SK-N-SH (cell line): ENCODE results near the gene NEGR1. TPM values are rescaled to one million over a fixed set of nuclear protein-coding genes. Genes with fewer than 3 reads are reported as not detected.

Experiments used
- CTCF ChIA-PET: fragments of 300-600, 350-600 bp; formaldehyde crosslinking; extraction: SDS; loops from one replicate; lab custom pipeline; 2021; lab: Yijun Ruan, JAX
- POLR2A ChIA-PET: fragments of 350-600 bp; sonication (Branson Sonifier 250); formaldehyde crosslinking; extraction: SDS; loops from one replicate; lab custom pipeline; 2020; ENCODE audit warnings: antibody characterized with exemption, inconsistent platforms; lab: Yijun Ruan, JAX
- DNase-seq: peaks from one replicate; pipeline ENCODE4 v3.0.0; 2012
- H2AFZ ChIP-seq: fragments of 200-600 bp; sonication (generic); 2 replicates; pipeline ENCODE4 v1.8.1; 2016; ENCODE audit warnings: antibody characterized with exemption, mild to moderate bottlenecking, low read depth
- H3F3A ChIP-seq: fragments of 200-600 bp; sonication (generic); replicated peaks from 2 replicates; pipeline ENCODE3; 2016; ENCODE audit warnings: antibody characterized with exemption, mild to moderate bottlenecking; ENCODE audit not compliant: insufficient read depth
- H3K27ac ChIP-seq, 2 experiments: fragments of 200-500 bp in 1 of 2; fragments of 200-600 bp in 1 of 2; sonication (Bioruptor generic) in 1 of 2; sonication (generic), shearing (Covaris generic) in 1 of 2; 2 replicates each; pipeline versions ENCODE4 v1.5.1 to v1.6.1; 2014 to 2016; ENCODE audit warnings: low read depth in 2 of 2, inconsistent platforms in 1 of 2, low read length in 1 of 2, mild to moderate bottlenecking in 1 of 2, mixed read lengths in 1 of 2
- H3K27me3 ChIP-seq: fragments of 200-600 bp; sonication (generic), shearing (Covaris generic); 2 replicates; pipeline ENCODE4 v1.6.1; 2016; ENCODE audit warnings: mixed run types; ENCODE audit not compliant: insufficient read depth
- H3K36me3 ChIP-seq, 2 experiments: fragments of 200-500 bp in 1 of 2; fragments of 200-600 bp in 1 of 2; sonication (Bioruptor generic) in 1 of 2; sonication (generic) in 1 of 2; replicated peaks in 1 of 2; 2 replicates each; pipeline versions ENCODE3 to v1.5.1; 2014 to 2016; ENCODE audit warnings: low read length in 1 of 2, mild to moderate bottlenecking in 1 of 2; ENCODE audit not compliant: insufficient read depth in 2 of 2, control insufficient read depth in 1 of 2
- H3K4me1 ChIP-seq, 2 experiments: fragments of 200-500 bp in 1 of 2; fragments of 200-600 bp in 1 of 2; sonication (Bioruptor generic) in 1 of 2; sonication (generic), shearing (Covaris generic) in 1 of 2; 2 replicates each; pipeline versions ENCODE4 v1.5.1 to v1.6.1; 2014 to 2016; ENCODE audit warnings: low read depth in 1 of 2, low read length in 1 of 2, mixed run types in 1 of 2; ENCODE audit not compliant: insufficient read depth in 2 of 2, control insufficient read depth in 1 of 2
- H3K4me2 ChIP-seq: fragments of 200-600 bp; sonication (generic), shearing (Covaris generic); 2 replicates; pipeline ENCODE4 v1.6.1; 2017; ENCODE audit warnings: mixed run types
- H3K4me3 ChIP-seq, 2 experiments: fragments of 200-500 bp in 1 of 2; fragments of 200-600 bp in 1 of 2; sonication (Bioruptor generic) in 1 of 2; sonication (generic), shearing (Covaris generic) in 1 of 2; 2 replicates each; pipeline versions ENCODE4 v1.5.1 to v1.8.1; 2014 to 2016; ENCODE audit warnings: low read depth in 2 of 2, inconsistent platforms in 1 of 2, low read length in 1 of 2, mild to moderate bottlenecking in 1 of 2, mixed read lengths in 1 of 2, moderate library complexity in 1 of 2
- H3K79me2 ChIP-seq: fragments of 200-600 bp; sonication (generic); 2 replicates; pipeline ENCODE4 v1.8.1; 2017; ENCODE audit warnings: mild to moderate bottlenecking; ENCODE audit not compliant: insufficient read depth
- H3K9ac ChIP-seq: fragments of 200-600 bp; sonication (generic); 2 replicates; pipeline ENCODE4 v1.6.1; 2017; ENCODE audit warnings: mixed run types
- H3K9me2 ChIP-seq: fragments of 200-600 bp; sonication (generic); 2 replicates; pipeline ENCODE4 v1.6.1; 2017; ENCODE audit warnings: mixed run types
- H3K9me3 ChIP-seq: fragments of 200-600 bp; sonication (generic); 2 replicates; pipeline ENCODE4 v1.6.1; 2017; ENCODE audit warnings: mixed run types, mild to moderate bottlenecking, moderate library complexity
- H4K20me1 ChIP-seq: fragments of 200-600 bp; sonication (generic); 2 replicates; pipeline ENCODE4 v1.6.1; 2017; ENCODE audit warnings: mild to moderate bottlenecking, mixed run types; ENCODE audit not compliant: insufficient read depth
- CHD2 ChIP-seq: fragments of 150-350 bp; IDR thresholded peaks from 2 replicates; pipeline ENCODE4 v1.6.1; 2018; ENCODE audit warnings: low read length; ENCODE audit not compliant: partially characterized antibody
- ELF1 ChIP-seq: IDR thresholded peaks from 2 replicates; pipeline ENCODE4 v1.4.0; 2012
- FOSL2 ChIP-seq: IDR thresholded peaks from 2 replicates; pipeline ENCODE4 v1.4.0; 2012; ENCODE audit warnings: low read depth, mild to moderate bottlenecking, moderate library complexity, borderline replicate concordance
- GATA2 ChIP-seq: sonication (generic); formaldehyde crosslinking; IDR thresholded peaks from 2 replicates; pipeline ENCODE4 v1.5.0; 2020; ENCODE audit warnings: mild to moderate bottlenecking, missing genetic modification reagents
- JUND ChIP-seq: IDR thresholded peaks from 2 replicates; pipeline ENCODE4 v1.4.0; 2012
- MXI1 ChIP-seq: IDR thresholded peaks from 2 replicates; pipeline ENCODE4 v1.6.1; 2012; ENCODE audit warnings: mild to moderate bottlenecking, low read depth, low read length, improper control_type of control experiment
- PBX3 ChIP-seq: IDR thresholded peaks from 2 replicates; pipeline ENCODE4; 2012
- RAD21 ChIP-seq: IDR thresholded peaks from 2 replicates; pipeline ENCODE4 v1.6.1; 2012; ENCODE audit warnings: mild to moderate bottlenecking, low read length
- RCOR1 ChIP-seq: fragments of 150-350 bp; IDR thresholded peaks from 2 replicates; pipeline ENCODE4 v1.6.1; 2017; ENCODE audit warnings: antibody characterized with exemption, low read length
- TEAD4 ChIP-seq: IDR thresholded peaks from 2 replicates; pipeline ENCODE4 v1.4.0; 2012; ENCODE audit warnings: mild to moderate bottlenecking, borderline replicate concordance; ENCODE audit not compliant: insufficient read depth
- USF2 ChIP-seq: fragments of 150-350 bp; IDR thresholded peaks from 2 replicates; pipeline ENCODE4 v1.6.1; 2017; ENCODE audit warnings: antibody characterized with exemption, low read length, low read depth, borderline replicate concordance
- WGBS: methylation state at CpG from one replicate; pipeline ENCODE4 v1.1.6; 2017; ENCODE audit warnings: low lambda C conversion rate; 5-methylcytosine and 5-hydroxymethylcytosine counted together
- polyA plus RNA-seq, 3 experiments: library from polyadenylated mRNA; depleted of rRNA; stranded (reverse); fragments of >200 nt; gene quantifications; 2 replicates each; pipeline ENCODE4 v1.2.3, GENCODE V29; 2012
- TF ChIP-seq, protein P1 (sequence below): fragments of 150-350 bp; IDR thresholded peaks from 2 replicates; pipeline ENCODE4 v1.6.1; 2016; ENCODE audit warnings: mild to moderate bottlenecking, low read depth, low read length

NEGR1 gene
- polyA plus RNA-seq, 1 of the 3 experiments (the other 2 are of a cell fraction): 0.21 TPM

DNA sequence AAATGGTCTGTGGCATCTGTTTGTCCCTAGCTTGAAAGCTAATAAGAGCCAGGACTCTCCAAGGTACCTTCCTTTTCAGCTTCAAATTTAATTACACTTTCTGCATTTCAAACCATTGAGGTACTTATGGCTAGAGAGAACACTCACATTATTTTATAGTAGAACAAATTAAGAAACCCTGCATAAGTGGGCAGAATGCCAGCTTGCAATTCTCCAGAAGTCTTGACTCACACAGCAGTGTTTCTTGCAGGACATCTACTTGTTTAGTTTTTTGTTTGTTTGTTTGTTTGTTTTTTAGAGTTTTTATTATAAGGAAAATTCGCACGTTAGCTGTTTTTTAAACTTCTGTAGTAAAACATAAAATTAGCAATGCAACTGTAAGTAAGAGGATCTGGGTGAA, 397.2 kb downstream of the NEGR1 start:
- H3K4me3 ChIP-seq: no peak overlapping the region
- no peaks in the 10 kb centered on the region for H4K20me1 ChIP-seq
- CTCF ChIA-PET: no interaction called here
- H3K27me3 ChIP-seq: no peaks in the 10 kb centered on the region
- H2AFZ ChIP-seq: no peak overlapping the region
- H3K9ac ChIP-seq: no peak overlapping the region
- no peak overlapping the region for H3K4me2 ChIP-seq
- H3F3A ChIP-seq: no peaks in the 10 kb centered on the region
- no peaks in the 10 kb centered on the region for H3K9me3 ChIP-seq
- H3K79me2 ChIP-seq: no peaks in the 10 kb centered on the region
- no peaks in the 10 kb centered on the region for H3K36me3 ChIP-seq
- TF ChIP-seq PBX3 (no peak), TEAD4 (no peak), FOSL2 (no peak), MXI1 (no peak), ELF1 (no peak), JUND (no peak)
- H3K27ac ChIP-seq: no peak overlapping the region
- 40% methylated on average over 2 of the region's 2 CpGs for WGBS
- POLR2A ChIA-PET: interaction anchor here (0.6 kb wide), 1 partner anchor 16 kb away, joined by 3 read pairs; no protein-coding TSS in a partner anchor
- no peaks in the 10 kb centered on the region for H3K9me2 ChIP-seq
- no peak for DNase-seq
- no peaks in the 10 kb centered on the region; a peak in 1 of 4 replicates for H3K4me1 ChIP-seq

DNA sequence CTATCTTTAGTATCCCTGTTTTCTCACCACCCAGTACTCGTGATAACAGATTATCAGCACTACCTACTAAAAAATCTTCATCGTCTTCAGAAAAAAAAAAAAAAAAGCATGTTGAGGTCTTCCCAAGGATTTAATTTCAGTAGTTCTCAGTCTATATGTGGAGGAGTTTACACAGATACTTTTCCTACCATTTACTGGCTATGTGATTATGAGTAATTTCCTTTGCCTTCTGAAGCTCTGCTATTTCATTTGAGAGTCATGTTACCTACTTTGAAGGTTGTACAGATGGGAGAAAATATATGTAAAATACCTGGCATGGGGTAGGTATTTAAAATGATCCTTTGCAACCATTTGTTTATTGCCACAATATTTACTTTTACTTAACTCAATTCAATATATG, 399.7 kb downstream of the NEGR1 start:
- Histone ChIP-seq H2AFZ (no peak overlapping the region), H3K36me3 (no peaks in the 10 kb centered on the region)
- TF ChIP-seq RAD21: no peak
- TF ChIP-seq TEAD4: no peak
- TF ChIP-seq GATA2 (CRISPR knock-in tag): no peak
- TF ChIP-seq, protein P1, sequence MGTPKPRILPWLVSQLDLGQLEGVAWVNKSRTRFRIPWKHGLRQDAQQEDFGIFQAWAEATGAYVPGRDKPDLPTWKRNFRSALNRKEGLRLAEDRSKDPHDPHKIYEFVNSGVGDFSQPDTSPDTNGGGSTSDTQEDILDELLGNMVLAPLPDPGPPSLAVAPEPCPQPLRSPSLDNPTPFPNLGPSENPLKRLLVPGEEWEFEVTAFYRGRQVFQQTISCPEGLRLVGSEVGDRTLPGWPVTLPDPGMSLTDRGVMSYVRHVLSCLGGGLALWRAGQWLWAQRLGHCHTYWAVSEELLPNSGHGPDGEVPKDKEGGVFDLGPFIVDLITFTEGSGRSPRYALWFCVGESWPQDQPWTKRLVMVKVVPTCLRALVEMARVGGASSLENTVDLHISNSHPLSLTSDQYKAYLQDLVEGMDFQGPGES: no peak
- no peak for TF ChIP-seq JUND
- no peak for TF ChIP-seq RCOR1
- no peak for TF ChIP-seq USF2
- TF ChIP-seq CHD2: no peak
- TF ChIP-seq, all 33 proteins: peak for 0
- Histone ChIP-seq H3K9me3 (no peaks in the 10 kb centered on the region), H4K20me1 (no peaks in the 10 kb centered on the region), H3K4me3 (no peak overlapping the region), H3K79me2 (no peaks in the 10 kb centered on the region), H3K27ac (no peak overlapping the region), H3K4me2 (no peak overlapping the region), H3K4me1 (no peaks in the 10 kb centered on the region; a peak in 1 of 4 replicates), H3K9ac (no peak overlapping the region), H3K9me2 (no peaks in the 10 kb centered on the region), H3K27me3 (no peaks in the 10 kb centered on the region), H3F3A (no peaks in the 10 kb centered on the region)
- CTCF ChIA-PET: interaction anchor here (0.6 to 1.6 kb wide), 2 partner anchors 32 to 155 kb away, joined by 3 to 4 read pairs; no protein-coding TSS in a partner anchor
- POLR2A ChIA-PET: no interaction called here
- WGBS: 47% methylated on average over 2 of the region's 2 CpGs
- DNase-seq: no peak
